A673 (cell line): Measurements from ENCODE around the gene ADGRL3. TPM values are rescaled to one million over a fixed set of nuclear protein-coding genes. Genes with fewer than 3 reads are reported as not detected.

Experiments used
- BruUV-seq: library from RNA; stranded (reverse); fragments of 400-500 nt; replicated peaks from 2 replicates; lab custom pipeline; 2021; lab: Mats Ljungman, UMichigan
- CTCF ChIA-PET: fragments of 300-600 bp; sonication (Branson Sonifier 250); formaldehyde crosslinking; loops from one replicate; lab custom pipeline; 2022; ENCODE audit warnings: antibody characterized with exemption; lab: Charles Lee
- POLR2A ChIA-PET: fragments of 300-600 bp; sonication (Branson Sonifier 250); formaldehyde crosslinking; loops from one replicate; lab custom pipeline; 2022; ENCODE audit warnings: antibody characterized with exemption; ENCODE audit not compliant: low non-redundant PET; lab: Charles Lee
- DNase-seq: peaks from one replicate; pipeline ENCODE4 v3.0.0-alpha.2; 2015; ENCODE audit warnings: low spot score
- H3K27ac ChIP-seq: fragments of 200-600 bp; sonication (generic); 2 replicates; pipeline ENCODE4 v1.5.1; 2016; ENCODE audit warnings: mixed run types, low read depth, mild to moderate bottlenecking, mixed read lengths, antibody characterized with exemption, low read length; ENCODE audit not compliant: poor library complexity, severe bottlenecking
- H3K27me3 ChIP-seq: fragments of 200-600 bp; sonication (generic); replicated peaks from 2 replicates; pipeline ENCODE4 v1.6.1; 2017; ENCODE audit warnings: mixed run types, low read depth, mild to moderate bottlenecking, mixed read lengths, antibody characterized with exemption, low read length; ENCODE audit not compliant: insufficient read depth, poor library complexity
- H3K36me3 ChIP-seq: fragments of 200-600 bp; sonication (generic); 2 replicates; pipeline ENCODE4 v1.6.1; 2016; ENCODE audit warnings: mixed run types, mild to moderate bottlenecking, mixed read lengths, antibody characterized with exemption, low read length; ENCODE audit not compliant: insufficient read depth, poor library complexity, severe bottlenecking
- H3K4me1 ChIP-seq: fragments of 200-600 bp; sonication (generic); 2 replicates; pipeline ENCODE4 v1.6.1; 2017; ENCODE audit warnings: mixed run types, mild to moderate bottlenecking, mixed read lengths, antibody characterized with exemption, low read length; ENCODE audit not compliant: insufficient read depth, poor library complexity, severe bottlenecking
- H3K4me3 ChIP-seq: fragments of 200-600 bp; sonication (generic); 2 replicates; pipeline ENCODE4 v1.5.1; 2016; ENCODE audit warnings: low read depth, mixed run types, mild to moderate bottlenecking, mixed read lengths, low read length; ENCODE audit not compliant: poor library complexity, severe bottlenecking
- H3K9me3 ChIP-seq: fragments of 200-600 bp; sonication (generic); 2 replicates; pipeline ENCODE4 v1.6.1; 2016; ENCODE audit warnings: mixed run types, low read depth, mild to moderate bottlenecking, mixed read lengths, antibody characterized with exemption, low read length; ENCODE audit not compliant: poor library complexity, severe bottlenecking
- CTCF ChIP-seq: fragments of 300-800, 200-600 bp; sonication (generic); conservative IDR thresholded peaks from 2 replicates; pipeline ENCODE4 v1.5.1; 2017; ENCODE audit warnings: low read depth, mild to moderate bottlenecking, antibody characterized with exemption, low read length, moderate library complexity, mixed read lengths
- EZH2 ChIP-seq: fragments of 200-600 bp; sonication (generic); IDR thresholded peaks from 2 replicates; pipeline ENCODE4 v1.6.1; 2017; ENCODE audit warnings: borderline replicate concordance, low read depth, mild to moderate bottlenecking, mixed read lengths, antibody characterized with exemption, low read length; ENCODE audit not compliant: poor library complexity, severe bottlenecking
- intact Hi-C: fragments of 100-400 bp; cut with micrococcal nuclease; formaldehyde crosslinking; loops from one replicate; pipeline ENCODE4 v1.10.0; 2022; ENCODE audit not compliant: unreplicated experiment
- total RNA-seq: library from RNA; stranded (reverse); gene quantifications from 2 replicates; pipeline ENCODE4 v1.2.3, GENCODE V29; 2021

ADGRL3 gene
- total RNA-seq, 1 experiment from 2014 or later = not detected

- intact Hi-C loops = no loop called here
- Histone ChIP-seq H3K4me1 (no peaks in the 10 kb centered on the region), H3K36me3 (no peaks in the 10 kb centered on the region), H3K27me3 (no peaks in the 10 kb centered on the region), H3K27ac (no peak overlapping the region), H3K4me3 (no peak overlapping the region), H3K9me3 (no peaks in the 10 kb centered on the region)
- CTCF ChIA-PET = no interaction called here
- POLR2A ChIA-PET = no interaction called here
- no TSS peak for BruUV-seq
- TF ChIP-seq CTCF = no peak
- no peak for TF ChIP-seq EZH2
- DNase-seq = no peak
Measured at GRCh38 chr4:61773655-61774245, 573.6 kb downstream of the ADGRL3 start.

- ChIA-PET CTCF (no interaction called here), POLR2A (no interaction called here)
- H3K36me3 ChIP-seq = no peaks in the 10 kb centered on the region
- H3K4me3 ChIP-seq = no peak overlapping the region
- H3K27ac ChIP-seq = no peak overlapping the region
- intact Hi-C loops = no loop called here
- DNase-seq = no peak
- no peaks in the 10 kb centered on the region for H3K27me3 ChIP-seq
- TF ChIP-seq CTCF (no peak), EZH2 (no peak)
- no peaks in the 10 kb centered on the region for H3K9me3 ChIP-seq
- BruUV-seq = no TSS peak
- H3K4me1 ChIP-seq = no peaks in the 10 kb centered on the region
Measured at GRCh38 chr4:61782133-61782532, 582.0 kb downstream of the ADGRL3 start.

GRCh38 chr4:61783050-61783449 is 582.9 kb downstream of the ADGRL3 start:
- intact Hi-C loops = no loop called here
- DNase-seq = no peak
- ChIA-PET CTCF (no interaction called here), POLR2A (no interaction called here)
- TF ChIP-seq CTCF (no peak), EZH2 (no peak)
- H3K4me1 ChIP-seq = no peaks in the 10 kb centered on the region
- H3K4me3 ChIP-seq = no peak overlapping the region
- no TSS peak for BruUV-seq
- H3K27ac ChIP-seq = no peak overlapping the region
- no peaks in the 10 kb centered on the region for H3K36me3 ChIP-seq
- no peaks in the 10 kb centered on the region for H3K27me3 ChIP-seq
- no peaks in the 10 kb centered on the region for H3K9me3 ChIP-seq
